Esophagus (tissue), 2 donors: ENCODE data around the gene LIMD2. TPM values are rescaled to one million over a fixed set of nuclear protein-coding genes. Genes with fewer than 3 reads are reported as not detected.

Experiments
- H3K27ac ChIP-seq, 2 donors: one replicate each; pipeline ENCODE4 v1.5.1; 2013; ENCODE audit warnings: low read depth in 2 of 2, mild to moderate bottlenecking in 2 of 2, inconsistent platforms in 1 of 2, low read length in 1 of 2, moderate library complexity in 1 of 2
- H3K27me3 ChIP-seq, 2 donors: one replicate each; pipeline ENCODE4 v1.6.1; 2013; ENCODE audit warnings: low read length in 2 of 2, control low read depth in 1 of 2, mild to moderate bottlenecking in 1 of 2; ENCODE audit not compliant: insufficient read depth in 2 of 2, control insufficient read depth in 1 of 2
- H3K36me3 ChIP-seq, 2 donors: one replicate each; pipeline ENCODE4 v1.6.1; 2013; ENCODE audit warnings: low read length in 1 of 2; ENCODE audit not compliant: control insufficient read depth in 2 of 2, insufficient read depth in 2 of 2
- H3K4me1 ChIP-seq, 2 donors: one replicate each; pipeline ENCODE4 v1.6.1; 2013; ENCODE audit warnings: low read length in 1 of 2; ENCODE audit not compliant: control insufficient read depth in 2 of 2, insufficient read depth in 2 of 2
- H3K4me3 ChIP-seq, 2 donors: one replicate each; pipeline ENCODE4 v1.5.1; 2013; ENCODE audit warnings: low read length in 2 of 2, mild to moderate bottlenecking in 2 of 2, low read depth in 1 of 2, moderate library complexity in 1 of 2
- H3K9me3 ChIP-seq, 2 donors: one replicate each; pipeline ENCODE4 v1.6.1; 2013; ENCODE audit warnings: mild to moderate bottlenecking in 2 of 2, low read depth in 1 of 2, low read length in 1 of 2, moderate library complexity in 1 of 2; ENCODE audit not compliant: control insufficient read depth in 2 of 2, insufficient read depth in 1 of 2
- WGBS, 2 donors: extraction: QIAGEN DNeasy Blood & Tissue Kit; methylation state at CpG; one replicate each; pipeline ENCODE4 v1.1.7; 2013; 5-methylcytosine and 5-hydroxymethylcytosine counted together
- polyA plus RNA-seq, 2 donors: library from polyadenylated mRNA; stranded (reverse); fragments of 200-250 nt; gene quantifications; one replicate each; pipeline ENCODE4 v1.2.3, GENCODE V29; 2013
- donor health status: healthy with polysubstance abuse.
- donor health status: Bipolar disorder and iron deficiency.

Gene LIMD2
- polyA plus RNA-seq, 2 donors, result 4.6 to 6.3 TPM

DNA sequence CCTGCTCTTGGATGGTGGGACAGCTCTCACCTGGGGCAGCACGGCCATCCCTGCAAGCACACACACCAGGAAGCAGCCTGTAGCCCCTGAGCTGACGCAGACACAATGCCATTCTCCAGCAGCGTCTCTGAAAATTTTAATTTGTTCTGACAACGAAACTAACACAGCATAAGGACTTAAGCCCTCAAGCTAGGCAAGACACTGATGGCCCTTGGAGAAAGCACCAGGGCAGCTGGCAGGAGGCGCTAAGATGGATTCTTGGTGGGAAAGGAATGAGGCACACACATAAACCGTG is 2.7 kb upstream of the LIMD2 start:
- Histone ChIP-seq H3K36me3 (peaks cover 5 to 14% of the 10 kb centered on the region in 2 donors), H3K4me3 (no peak overlapping the region), H3K27me3 (no peaks in the 10 kb centered on the region), H3K27ac (no peak overlapping the region), H3K9me3 (no peaks in the 10 kb centered on the region), H3K4me1 (peaks cover 6 to 8% of the 10 kb centered on the region in 2 donors)
- 81 to 88% methylated on average over 6 of the region's 6 CpGs for WGBS, 2 donors

- no peak overlapping the region for H3K4me3 ChIP-seq
- 68 to 79% methylated on average over 19 of the region's 19 CpGs for WGBS, 2 donors
Measured at GRCh38 chr17:63701868-63702720, 2.2 kb upstream of the LIMD2 start.

DNA sequence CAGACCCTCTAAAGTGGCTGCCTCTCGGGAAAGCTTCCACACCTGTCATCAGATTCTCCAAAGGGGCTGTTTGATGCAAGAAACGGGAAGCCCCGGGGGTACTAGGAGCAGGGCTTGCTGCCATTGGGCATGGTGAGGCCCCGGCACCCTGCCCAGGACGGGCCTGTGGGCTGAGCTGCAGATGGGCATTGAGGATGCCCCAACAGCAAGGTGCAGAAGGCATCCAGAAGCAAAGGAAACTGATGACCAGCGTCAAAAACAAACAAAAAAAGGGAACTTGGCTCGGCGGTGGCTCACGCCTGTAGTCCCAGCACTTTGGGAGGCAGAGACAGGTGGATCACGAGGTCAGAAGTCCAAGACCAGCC is 1.5 kb upstream of the LIMD2 start:
- peak overlapping the region in 1 of 2 donors; percentile 47 for H3K4me3 ChIP-seq
- WGBS, 2 donors, result 73 to 80% methylated on average over 10 of the region's 10 CpGs
- peak overlapping the region in 1 of 2 donors; percentile 82 for H3K27ac ChIP-seq

More at GRCh38 chr17:63701868-63702720, 2.2 kb upstream of the LIMD2 start:
- H3K9me3 ChIP-seq, result no peaks in the 10 kb centered on the region
- peak overlapping the region in 1 of 2 donors; percentile 52 for H3K27ac ChIP-seq
- H3K27me3 ChIP-seq, result no peaks in the 10 kb centered on the region
- peaks cover 6 to 8% of the 10 kb centered on the region in 2 donors for H3K4me1 ChIP-seq
- H3K36me3 ChIP-seq, result peaks cover 5 to 13% of the 10 kb centered on the region in 2 donors

GRCh38 chr17:63700528-63701455 is 867 bp upstream of the LIMD2 start:
- Histone ChIP-seq H3K9me3 (no peaks in the 10 kb centered on the region), H3K4me1 (peaks cover 6 to 8% of the 10 kb centered on the region in 2 donors)
- 19 to 21% methylated on average over 49 to 88 of the region's 88 CpGs for WGBS, 2 donors

More for the DNA sequence above, 1.5 kb upstream of the LIMD2 start:
- Histone ChIP-seq H3K36me3 (peaks cover 5 to 11% of the 10 kb centered on the region in 2 donors), H3K4me1 (peaks cover 6 to 8% of the 10 kb centered on the region in 2 donors), H3K9me3 (no peaks in the 10 kb centered on the region), H3K27me3 (no peaks in the 10 kb centered on the region)

GRCh38 chr17:63698886-63699637 is 863 bp downstream of the LIMD2 start:
- H3K27ac ChIP-seq, result peak overlapping the region; percentile 27 to 82
- H3K27me3 ChIP-seq, result no peaks in the 10 kb centered on the region
- H3K9me3 ChIP-seq, result no peaks in the 10 kb centered on the region
- H3K4me3 ChIP-seq, result peak overlapping the region; percentile 48 to 58
- H3K36me3 ChIP-seq, result peaks cover 5 to 8% of the 10 kb centered on the region in 2 donors
- H3K4me1 ChIP-seq, result peaks cover 6 to 8% of the 10 kb centered on the region in 2 donors
- WGBS, 2 donors, result 7 to 11% methylated on average over 31 to 45 of the region's 45 CpGs

More at GRCh38 chr17:63700528-63701455, 867 bp upstream of the LIMD2 start:
- H3K27ac ChIP-seq, result peak overlapping the region; percentile 68 to 82
- peaks cover 5 to 11% of the 10 kb centered on the region in 2 donors for H3K36me3 ChIP-seq
- H3K4me3 ChIP-seq, result peak overlapping the region; percentile 47 to 58
- H3K27me3 ChIP-seq, result no peaks in the 10 kb centered on the region

DNA sequence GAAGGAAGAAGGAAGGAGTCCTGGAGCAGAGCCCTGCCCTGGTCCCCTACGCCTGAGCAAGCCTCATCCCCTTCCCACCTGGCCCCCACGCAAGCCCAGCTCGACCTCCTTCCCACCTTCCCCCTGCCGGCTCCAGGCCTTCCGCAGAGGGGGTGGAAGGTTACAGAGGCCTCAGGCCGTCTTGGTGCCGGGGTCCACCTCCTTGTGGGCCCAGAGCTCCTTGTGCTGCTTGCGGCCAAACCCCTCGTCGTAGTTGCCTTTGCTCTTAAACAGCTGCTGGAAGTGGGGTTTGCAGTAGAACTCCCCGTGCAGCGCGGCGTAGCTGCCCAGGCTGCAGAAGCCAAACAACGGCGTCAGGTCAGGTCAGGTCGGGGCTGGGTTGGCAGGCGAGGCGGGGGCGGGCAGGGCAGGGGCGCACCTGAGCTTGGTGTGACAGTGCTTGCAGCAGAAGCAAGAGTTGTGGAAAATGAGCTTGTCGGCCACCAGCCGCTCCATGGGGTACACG is 1.5 kb downstream of the LIMD2 start:
- Histone ChIP-seq H3K27ac (peak overlapping the region; percentile 35 to 36), H3K27me3 (no peaks in the 10 kb centered on the region), H3K4me3 (peak overlapping the region; percentile 48 to 58), H3K9me3 (no peaks in the 10 kb centered on the region), H3K4me1 (peaks cover 6 to 8% of the 10 kb centered on the region in 2 donors), H3K36me3 (peaks cover 5 to 10% of the 10 kb centered on the region in 2 donors)
- WGBS, 2 donors, result 34 to 37% methylated on average over 23 to 24 of the region's 24 CpGs

DNA sequence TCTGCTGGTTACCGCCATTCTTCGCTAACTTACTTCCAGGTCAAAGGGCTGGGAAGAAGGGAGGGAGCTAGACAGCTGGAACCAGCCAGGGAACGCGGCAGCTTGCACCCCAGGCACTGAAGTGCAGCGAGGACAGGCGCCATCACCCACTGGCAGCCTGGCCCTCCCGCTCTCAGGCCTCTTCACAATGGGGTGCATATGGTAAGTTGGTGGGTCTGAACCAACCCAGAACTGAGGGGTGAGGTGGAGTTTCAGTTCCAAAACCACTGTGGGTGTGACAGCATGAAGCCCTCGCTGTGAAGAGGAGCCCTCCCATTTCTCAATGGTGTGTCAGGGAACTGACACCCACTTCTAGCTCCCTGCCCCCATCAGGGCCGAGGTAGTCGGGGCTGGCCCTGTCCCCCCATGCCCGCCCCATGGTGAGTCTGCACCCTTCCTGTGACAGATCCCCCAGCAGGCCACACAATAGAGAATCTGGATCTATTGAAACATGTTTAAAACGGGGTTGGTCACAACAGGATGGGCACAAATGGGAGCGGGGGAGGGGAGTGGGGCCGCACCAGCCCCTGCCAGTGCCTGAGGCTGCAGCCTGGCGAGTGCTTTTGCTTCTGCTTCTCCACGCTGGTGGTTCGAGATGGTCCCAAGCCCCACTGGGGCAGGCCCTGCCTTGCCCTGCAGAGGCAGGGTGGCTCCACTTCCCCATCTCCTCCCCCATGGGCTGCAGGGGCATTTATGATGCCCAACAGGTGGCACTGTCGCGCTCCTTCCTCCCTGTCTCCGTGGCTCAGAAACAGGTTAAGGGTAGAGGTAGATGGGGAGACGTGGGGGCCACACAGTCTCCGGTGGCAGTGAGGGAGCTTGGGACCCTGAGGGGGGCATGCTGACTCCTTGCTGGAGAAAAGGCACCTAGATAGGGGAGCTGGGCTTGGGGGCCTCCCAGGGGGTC is 2.3 kb downstream of the LIMD2 start:
- no peaks in the 10 kb centered on the region for H3K9me3 ChIP-seq
- no peaks in the 10 kb centered on the region for H3K27me3 ChIP-seq
- H3K4me1 ChIP-seq, result peaks cover 6 to 8% of the 10 kb centered on the region in 2 donors
- peak overlapping the region in 1 of 2 donors; percentile 58 for H3K4me3 ChIP-seq
- H3K36me3 ChIP-seq, result peaks cover 0 to 12% of the 10 kb centered on the region in 2 donors
- peak overlapping the region; percentile 17 to 35 for H3K27ac ChIP-seq
- WGBS, 2 donors, result 53 to 55% methylated on average over 22 of the region's 22 CpGs

DNA sequence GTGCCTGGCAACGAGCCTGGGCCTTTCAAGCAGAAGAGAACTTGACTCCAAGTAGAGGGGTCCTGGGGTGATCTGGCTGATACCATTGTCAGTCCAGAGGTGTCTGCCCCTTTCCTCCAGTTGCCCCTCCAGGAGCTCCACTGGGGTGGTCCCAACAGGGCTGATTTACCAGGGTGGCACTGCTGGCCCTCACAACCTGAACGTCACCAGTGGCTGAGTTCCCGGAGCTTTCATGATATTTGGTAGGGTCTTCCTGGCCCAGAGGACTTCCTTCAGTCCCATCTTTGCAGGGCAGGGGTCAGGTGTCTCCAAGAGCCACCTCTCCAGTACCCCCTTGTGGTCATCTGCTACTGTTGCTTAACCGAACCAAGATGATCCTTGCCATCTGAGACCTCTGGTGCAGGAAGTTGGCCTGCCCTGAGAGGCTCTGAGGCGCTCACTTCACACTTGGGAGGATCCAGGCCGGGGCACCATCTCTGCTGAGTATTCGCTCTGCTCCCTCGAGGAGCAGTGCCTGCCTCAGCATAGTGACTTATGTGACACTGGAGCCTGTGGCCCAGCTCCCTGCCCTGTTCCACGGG is 3.5 kb downstream of the LIMD2 start:
- 66 to 72% methylated on average over 9 of the region's 9 CpGs for WGBS, 2 donors
- Histone ChIP-seq H3K4me3 (no peak overlapping the region), H3K9me3 (no peaks in the 10 kb centered on the region)

More for the DNA sequence above, 3.5 kb downstream of the LIMD2 start:
- peaks cover 0 to 19% of the 10 kb centered on the region in 2 donors for H3K36me3 ChIP-seq
- peaks cover 6 to 8% of the 10 kb centered on the region in 2 donors for H3K4me1 ChIP-seq
- H3K27me3 ChIP-seq, result no peaks in the 10 kb centered on the region
- H3K27ac ChIP-seq, result no peak overlapping the region
